ENCODE data around the gene CHRNE.

CHRNE gene

GRCh38 chr17:4898351-4898750 lies 4.5 kb downstream of the CHRNE start:
- Histone ChIP-seq H3K4me1 (peaks cover 8% of the 10 kb centered on the region), H3K27ac (no peak overlapping the region), H2AFZ (no peak overlapping the region), H3K79me2 (no peaks in the 10 kb centered on the region), H3K9me3 (ENCODE audit: control insufficient read depth, low read length) (no peaks in the 10 kb centered on the region), H3K27me3 (ENCODE audit: control insufficient read depth, insufficient read depth, low read length) (no peaks in the 10 kb centered on the region), H3K36me3 (ENCODE audit: control insufficient read depth, insufficient read depth, low read length) (no peaks in the 10 kb centered on the region), H3K9ac (no peak overlapping the region), H3K4me2 (ENCODE audit: low read length) (no peak overlapping the region), H3K4me3 (ENCODE audit: low read depth, low read length) (no peak overlapping the region)
- no peak for TF ChIP-seq CTCF (IDR thresholded peaks at IDR 0.05)

- Histone ChIP-seq H3K4me1 (peaks cover 2% of the 10 kb centered on the region), H3K4me3 (ENCODE audit: low read depth, low read length) (no peak overlapping the region), H3K9ac (no peak overlapping the region), H3K27me3 (ENCODE audit: control insufficient read depth, insufficient read depth, low read length) (no peaks in the 10 kb centered on the region), H3K27ac (no peak overlapping the region), H2AFZ (no peak overlapping the region), H3K4me2 (ENCODE audit: low read length) (no peak overlapping the region), H3K79me2 (no peaks in the 10 kb centered on the region), H3K36me3 (ENCODE audit: control insufficient read depth, insufficient read depth, low read length) (no peaks in the 10 kb centered on the region), H3K9me3 (ENCODE audit: control insufficient read depth, low read length) (no peaks in the 10 kb centered on the region)
- TF ChIP-seq CTCF (IDR thresholded peaks at IDR 0.05) = no peak
Observed at GRCh38 chr17:4897785-4898184, 5.1 kb downstream of the CHRNE start.

- Histone ChIP-seq H2AFZ (no peak overlapping the region), H3K79me2 (no peaks in the 10 kb centered on the region), H3K27me3 (ENCODE audit: control insufficient read depth, insufficient read depth, low read length) (no peaks in the 10 kb centered on the region), H3K9me3 (ENCODE audit: control insufficient read depth, low read length) (no peaks in the 10 kb centered on the region), H3K4me1 (no peaks in the 10 kb centered on the region), H3K36me3 (ENCODE audit: control insufficient read depth, insufficient read depth, low read length) (no peaks in the 10 kb centered on the region), H3K27ac (no peak overlapping the region), H3K4me3 (ENCODE audit: low read depth, low read length) (no peak overlapping the region), H3K9ac (no peak overlapping the region), H3K4me2 (ENCODE audit: low read length) (no peak overlapping the region)
- no peak for TF ChIP-seq CTCF (IDR thresholded peaks at IDR 0.05)
Observed at GRCh38 chr17:4897198-4897687, 5.7 kb downstream of the CHRNE start.

GRCh38 chr17:4896332-4897197 lies 6.3 kb downstream of the CHRNE start:
- H2AFZ ChIP-seq = no peak overlapping the region
- H3K4me1 ChIP-seq = no peaks in the 10 kb centered on the region
- no peak overlapping the region for H3K4me3 ChIP-seq (ENCODE audit: low read depth, low read length)

More at GRCh38 chr17:4896332-4897197, 6.3 kb downstream of the CHRNE start:
- no peaks in the 10 kb centered on the region for H3K36me3 ChIP-seq (ENCODE audit: control insufficient read depth, insufficient read depth, low read length)
- no peak for TF ChIP-seq CTCF (IDR thresholded peaks at IDR 0.05)
- H3K9ac ChIP-seq = no peak overlapping the region
- no peak overlapping the region for H3K4me2 ChIP-seq (ENCODE audit: low read length)
- no peaks in the 10 kb centered on the region for H3K9me3 ChIP-seq (ENCODE audit: control insufficient read depth, low read length)
- H3K79me2 ChIP-seq = no peaks in the 10 kb centered on the region
- H3K27me3 ChIP-seq (ENCODE audit: control insufficient read depth, insufficient read depth, low read length) = no peaks in the 10 kb centered on the region
- no peak overlapping the region for H3K27ac ChIP-seq

Data from parathyroid adenoma (tissue), 2 donors.